Dedifferentiated amniotic fluid mesenchymal stem cell (primary cell): ENCODE results near the gene ADAMTS17.
"Not testable (repeated sequence)": the region's sequence is repeated elsewhere in the genome, so short reads cannot be mapped to it uniquely, and the experiment has no call there.

Experiments used
- DNase-seq: peaks from one replicate; pipeline ENCODE4 v3.0.0-alpha.2; 2016; ENCODE audit errors: extremely low spot score

The ADAMTS17 gene

DNA sequence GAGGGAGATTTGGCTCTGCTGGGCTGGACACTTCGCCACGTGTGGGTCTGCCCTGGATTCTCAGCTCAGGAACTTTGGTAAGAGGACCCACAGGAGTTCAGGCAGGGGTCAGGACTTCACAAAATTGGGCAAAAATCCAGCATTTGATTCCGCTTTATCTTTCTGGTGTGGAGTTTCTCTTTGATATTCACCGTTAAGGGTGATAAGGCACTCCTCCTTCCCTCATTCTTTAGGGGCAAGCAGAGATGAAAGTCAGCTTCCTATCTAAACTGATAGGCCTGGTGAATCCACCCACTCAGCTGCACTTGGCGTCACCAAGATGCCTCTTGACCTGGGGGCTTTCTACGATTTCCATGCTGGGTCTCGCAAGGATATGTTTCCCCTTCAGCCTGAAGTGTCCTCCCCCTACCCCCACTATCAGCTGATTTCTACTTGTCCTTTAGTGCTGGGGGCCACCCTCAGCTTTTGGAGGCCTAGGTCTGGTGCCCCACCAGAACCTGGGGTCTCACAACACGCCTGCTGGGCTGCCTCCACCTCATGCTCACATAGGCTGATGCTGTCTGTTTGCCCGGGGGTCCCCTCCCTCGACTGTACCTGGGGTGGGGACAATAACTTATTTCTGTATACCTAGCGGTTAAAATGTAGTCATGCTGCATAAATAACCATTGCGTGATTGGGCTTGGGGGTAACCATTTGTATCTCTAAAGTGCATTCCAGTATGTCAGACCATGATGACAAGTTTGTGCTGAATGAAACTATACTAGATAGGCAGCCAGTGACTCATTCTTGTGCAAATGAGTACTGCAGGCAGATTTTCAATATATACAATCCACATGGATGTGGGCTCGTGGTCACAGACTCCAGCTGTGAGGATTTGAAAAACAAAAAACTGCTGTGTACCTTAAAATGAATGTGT lies 248.3 kb downstream of the ADAMTS17 start:
- no peak for DNase-seq

- DNase-seq, result no peak
Measured at GRCh38 chr15:100092034-100092433, 249.7 kb downstream of the ADAMTS17 start.

- DNase-seq, result no peak
Measured at GRCh38 chr15:100090411-100090810, 251.4 kb downstream of the ADAMTS17 start.

- DNase-seq, result not testable (repeated sequence)
Measured at GRCh38 chr15:100084042-100084821, 257.5 kb downstream of the ADAMTS17 start.

DNA sequence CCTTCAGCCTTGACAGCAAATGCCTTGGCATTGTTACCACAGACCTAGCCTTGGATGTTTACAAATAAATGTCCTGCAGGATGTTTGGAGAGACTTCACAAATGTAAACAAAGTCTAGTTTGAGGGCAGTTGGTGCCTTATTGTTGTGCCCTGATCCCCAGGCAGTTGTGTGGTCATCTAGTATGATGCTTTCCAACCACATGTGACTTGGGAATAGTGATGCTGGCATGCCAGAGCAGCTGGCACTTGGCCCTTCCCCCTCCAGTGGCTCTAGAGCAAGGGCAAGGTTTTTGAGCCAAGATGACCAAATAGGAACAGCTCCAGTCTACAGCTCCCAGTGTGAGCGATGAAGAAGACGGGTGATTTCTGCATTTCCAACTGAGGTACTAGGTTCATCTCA lies 258.2 kb downstream of the ADAMTS17 start:
- no peak for DNase-seq

DNA sequence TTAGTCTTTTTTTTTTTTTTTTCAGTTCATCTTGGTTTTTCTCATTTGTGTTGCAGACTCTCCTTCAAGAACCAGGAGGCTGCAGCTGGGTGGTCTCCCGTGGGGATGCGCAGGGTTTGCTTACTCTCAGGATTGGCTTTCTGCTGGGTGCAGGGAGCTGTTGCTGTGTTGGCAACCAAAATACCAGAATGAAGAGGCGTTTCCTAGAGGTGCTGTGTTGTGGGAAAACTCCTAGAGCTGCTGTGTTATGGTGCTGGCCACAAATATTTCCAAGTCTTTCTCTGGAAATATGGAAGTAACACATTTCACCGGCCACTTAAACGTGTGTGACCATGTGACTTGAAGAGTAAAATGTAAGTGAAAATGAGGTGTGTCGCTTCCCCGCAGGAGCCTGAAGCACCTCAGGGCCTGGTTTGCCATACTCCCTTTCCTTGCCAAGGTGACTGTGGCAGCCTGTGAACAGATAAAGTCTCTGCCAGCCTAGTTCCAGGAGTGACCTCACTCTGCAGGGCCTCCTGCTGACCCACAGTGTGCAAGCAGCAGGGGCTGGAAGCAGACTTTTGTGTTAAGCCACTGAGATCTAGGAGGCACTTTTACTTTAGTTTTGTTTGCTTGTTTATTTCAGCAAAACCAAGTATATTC lies 258.9 kb downstream of the ADAMTS17 start:
- no peak for DNase-seq

GRCh38 chr15:100081454-100081853 lies 260.3 kb downstream of the ADAMTS17 start:
- DNase-seq, result no peak

- no peak for DNase-seq
Measured at GRCh38 chr15:100078511-100079220, 263.1 kb downstream of the ADAMTS17 start.

- no peak for DNase-seq
Measured at GRCh38 chr15:100075229-100075628, 266.5 kb downstream of the ADAMTS17 start.

- DNase-seq, result no peak
Measured at GRCh38 chr15:100073982-100074381, 267.8 kb downstream of the ADAMTS17 start.

DNA sequence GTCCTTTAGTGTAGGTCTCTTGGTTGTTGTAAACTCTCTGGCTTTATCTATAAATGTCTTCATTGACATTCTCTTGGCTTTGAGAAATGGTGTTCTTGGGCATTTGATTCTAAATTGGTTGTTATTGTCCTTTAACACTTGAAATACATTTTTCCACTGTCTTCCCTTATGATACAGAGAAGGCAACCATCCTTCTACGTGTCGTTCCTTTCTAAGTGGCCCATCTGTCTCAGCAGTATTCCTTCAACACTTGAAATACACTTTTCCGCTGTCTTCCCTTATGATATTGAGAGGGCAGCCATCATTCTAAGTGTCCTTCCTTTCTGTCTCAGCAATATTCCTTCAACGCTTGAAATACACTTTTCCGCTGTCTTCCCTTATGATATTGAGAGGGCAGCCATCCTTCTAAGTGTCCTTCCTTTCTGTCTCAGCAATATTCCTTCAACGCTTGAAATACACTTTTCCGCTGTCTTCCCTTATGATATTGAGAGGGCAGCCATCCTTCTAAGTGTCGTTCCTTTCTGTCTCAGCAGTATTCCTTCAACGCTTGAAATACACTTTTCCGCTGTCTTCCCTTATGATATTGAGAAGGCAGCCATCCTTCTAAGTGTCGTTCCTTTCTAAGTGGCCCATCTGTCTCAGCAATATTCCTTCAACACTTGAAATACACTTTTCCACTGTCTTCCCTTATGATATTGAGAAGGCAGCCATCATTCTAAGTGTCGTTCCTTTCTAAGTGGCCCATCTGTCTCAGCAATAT lies 275.1 kb downstream of the ADAMTS17 start:
- not testable (repeated sequence) for DNase-seq

GRCh38 chr15:100061944-100062343 lies 279.8 kb downstream of the ADAMTS17 start:
- DNase-seq, result no peak

- DNase-seq, result no peak
Measured at GRCh38 chr15:100060276-100060926, 281.4 kb downstream of the ADAMTS17 start.

DNA sequence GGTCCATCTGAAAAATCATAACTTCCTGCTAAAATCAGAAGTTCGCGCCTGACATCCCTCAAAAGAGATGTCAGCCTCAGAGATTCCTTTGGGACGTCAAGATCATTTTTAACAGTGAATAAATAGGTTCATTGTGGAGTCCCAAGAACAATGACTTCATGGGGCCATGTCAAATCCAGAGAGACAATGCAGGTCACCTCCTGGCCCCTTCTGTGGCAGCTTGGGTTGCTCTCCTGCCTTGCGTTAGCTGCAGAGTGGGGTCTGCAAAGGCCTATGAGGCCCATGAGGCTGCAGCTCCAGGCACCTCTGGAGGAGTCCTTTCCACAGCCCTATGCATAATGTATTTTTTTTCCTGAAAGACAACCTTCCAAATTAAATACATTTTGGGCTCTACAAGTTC lies 282.3 kb downstream of the ADAMTS17 start:
- DNase-seq, result no peak

DNA sequence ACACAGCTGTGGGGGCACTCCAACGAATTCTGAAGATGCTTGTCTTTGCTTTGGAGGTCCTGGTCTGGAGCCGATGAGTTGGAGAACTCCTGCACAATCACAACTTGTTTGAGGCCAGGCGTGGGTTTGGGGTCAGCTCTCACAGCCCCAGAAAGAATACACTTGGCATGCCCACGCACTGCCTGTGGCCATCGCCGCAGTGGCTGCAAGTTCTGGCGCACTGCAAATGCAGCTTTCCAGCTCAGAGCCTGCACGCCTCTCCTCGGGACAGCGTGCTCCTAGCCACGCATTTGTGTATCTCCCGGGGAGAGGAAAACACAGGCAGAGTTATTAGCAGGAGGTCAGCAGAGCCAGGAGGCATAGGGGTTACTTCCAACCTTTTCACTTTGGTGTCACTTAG lies 282.7 kb downstream of the ADAMTS17 start:
- DNase-seq, result no peak

GRCh38 chr15:100058458-100058857 lies 283.3 kb downstream of the ADAMTS17 start:
- DNase-seq, result no peak

GRCh38 chr15:100057281-100057680 lies 284.5 kb downstream of the ADAMTS17 start:
- DNase-seq, result no peak

GRCh38 chr15:100056411-100057072 lies 285.2 kb downstream of the ADAMTS17 start:
- DNase-seq, result no peak

GRCh38 chr15:100055821-100056220 lies 286.0 kb downstream of the ADAMTS17 start:
- DNase-seq, result no peak

GRCh38 chr15:100054539-100054938 lies 287.2 kb downstream of the ADAMTS17 start:
- no peak for DNase-seq
